Activated CD8-positive, alpha-beta memory T cell treated with anti-CD3 and anti-CD28 coated beads for 4 hours (primary cell): ENCODE data around the gene ARHGAP26.
"Not testable (repeated sequence)": the region's sequence is repeated elsewhere in the genome, so short reads cannot be mapped to it uniquely, and the experiment has no call there.

Experiments used
- DNase-seq, 2 donors: peaks; one replicate each; pipeline ENCODE4 v3.0.0-alpha.2; 2020; ENCODE audit warnings: low read depth in 2 of 2

ARHGAP26 gene

DNA sequence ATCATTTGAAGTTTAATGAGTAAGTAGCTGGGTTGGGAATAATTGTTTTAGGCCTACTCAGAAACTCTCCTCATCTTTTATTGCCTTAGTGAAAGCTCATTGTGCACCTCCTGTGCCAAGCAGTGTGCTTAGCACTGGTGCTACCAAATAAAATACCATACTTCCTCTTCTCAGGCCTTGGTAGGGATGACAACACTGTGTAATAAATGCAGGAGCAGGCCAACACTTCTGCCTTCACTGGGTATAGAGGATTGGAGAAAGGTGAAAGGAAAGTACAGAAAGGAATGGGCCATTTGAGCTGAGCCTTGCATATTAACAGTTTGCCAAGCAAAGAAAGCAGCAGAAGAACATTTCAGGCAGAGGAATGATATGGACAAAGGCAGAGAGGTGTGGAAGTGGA is 347.6 kb downstream of the ARHGAP26 start:
- no peak for DNase-seq

GRCh38 chr5:143118222-143118621 is 348.0 kb downstream of the ARHGAP26 start:
- no peak for DNase-seq

- DNase-seq: not testable (repeated sequence)
Observed at GRCh38 chr5:143118818-143119217, 348.6 kb downstream of the ARHGAP26 start.

GRCh38 chr5:143119291-143119769 is 349.2 kb downstream of the ARHGAP26 start:
- no peak for DNase-seq

DNA sequence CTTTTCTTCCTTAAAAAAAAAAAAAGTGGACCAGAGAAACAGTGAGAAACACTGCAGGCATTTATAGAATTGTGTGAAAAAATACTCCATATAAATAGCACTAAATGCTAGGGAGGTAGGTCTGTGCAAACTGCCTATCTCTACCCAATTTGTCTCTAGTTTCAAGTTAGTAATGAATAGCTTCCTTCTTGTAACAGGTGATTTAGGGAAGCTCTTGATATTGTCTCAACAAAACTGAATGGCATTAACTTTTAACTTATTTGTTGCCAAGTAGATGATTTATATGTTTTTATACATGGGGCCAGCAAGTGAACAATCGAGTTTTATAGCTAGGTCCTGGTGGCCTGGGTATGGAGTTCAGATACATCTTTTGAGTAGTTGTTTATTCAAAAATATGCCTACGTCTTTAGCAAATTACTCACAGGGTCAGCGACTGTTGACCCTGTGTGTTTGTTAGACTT is 349.7 kb downstream of the ARHGAP26 start:
- DNase-seq: no peak

DNA sequence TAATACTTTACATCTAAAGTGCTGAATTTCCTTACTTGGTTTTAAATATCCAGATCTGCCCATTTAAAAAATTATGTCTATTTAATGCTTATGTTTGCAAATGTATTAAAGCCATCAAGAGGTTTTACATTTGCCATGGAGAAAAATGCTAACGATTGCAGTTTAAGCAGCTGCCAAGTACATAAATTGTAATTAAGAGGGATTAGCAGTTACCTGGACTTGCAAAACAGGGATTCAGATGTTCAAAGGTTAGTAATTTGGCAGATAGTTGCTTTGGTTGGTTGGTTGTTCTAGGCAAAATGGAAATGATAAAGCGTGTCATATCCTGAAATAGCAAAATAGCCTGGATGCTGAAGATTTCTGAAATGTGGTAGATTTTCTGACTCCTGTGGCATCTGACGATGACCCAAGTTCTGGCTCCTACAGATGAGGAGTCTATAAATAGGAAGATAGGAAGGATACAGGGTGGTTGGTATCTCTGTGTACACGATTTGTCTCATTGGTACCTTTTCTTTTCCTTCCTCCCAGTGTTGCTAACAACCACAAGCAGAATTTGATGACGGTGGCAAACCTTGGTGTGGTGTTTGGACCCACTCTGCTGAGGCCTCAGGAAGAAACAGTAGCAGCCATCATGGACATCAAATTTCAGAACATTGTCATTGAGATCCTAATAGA is 350.4 kb downstream of the ARHGAP26 start:
- no peak for DNase-seq

GRCh38 chr5:143121135-143121475 is 350.9 kb downstream of the ARHGAP26 start:
- no peak for DNase-seq

GRCh38 chr5:143124593-143124992 is 354.4 kb downstream of the ARHGAP26 start:
- no peak for DNase-seq

DNA sequence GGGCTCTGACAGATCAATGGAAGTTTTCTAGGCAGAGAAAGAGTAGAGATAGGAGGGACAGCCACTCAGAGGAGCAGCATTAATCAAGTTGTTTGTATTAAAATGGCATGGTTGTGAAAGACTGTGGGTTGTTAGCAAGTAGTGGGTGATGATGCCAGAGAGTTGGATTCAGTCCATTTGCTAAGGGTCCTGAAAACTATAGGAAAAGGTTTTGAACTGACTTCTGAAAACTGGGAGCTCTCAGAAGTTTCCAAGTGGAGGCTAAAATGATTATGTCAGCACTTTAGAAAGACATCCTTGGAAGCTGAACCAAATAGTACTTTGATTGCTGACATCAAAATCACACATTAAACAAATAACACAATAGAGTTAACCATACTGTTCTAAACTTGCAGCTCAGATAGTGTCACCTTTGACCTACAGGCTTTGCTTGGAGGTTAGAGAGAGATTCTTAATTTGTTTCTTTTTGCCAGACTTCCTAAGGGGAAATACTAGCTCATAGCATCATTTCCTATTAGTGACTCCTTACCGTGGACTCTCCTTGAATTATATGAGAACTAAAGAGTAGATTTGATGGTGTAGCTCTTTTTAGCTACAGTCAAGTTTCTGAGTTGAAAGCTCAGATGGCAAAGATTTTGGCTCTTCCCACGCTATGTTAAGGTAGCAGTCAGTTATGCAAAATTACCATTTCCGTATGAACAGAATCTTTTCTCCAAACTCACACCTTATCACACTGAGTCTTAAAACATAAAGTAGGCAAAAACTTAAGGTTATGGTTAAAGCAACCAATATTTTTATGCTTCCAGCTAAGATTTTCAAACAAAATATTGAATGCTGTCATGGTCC is 356.2 kb downstream of the ARHGAP26 start:
- DNase-seq: no peak

GRCh38 chr5:143128412-143129071 is 358.4 kb downstream of the ARHGAP26 start:
- DNase-seq: no peak

- DNase-seq: no peak
Observed at GRCh38 chr5:143129203-143129602, 359.0 kb downstream of the ARHGAP26 start.

DNA sequence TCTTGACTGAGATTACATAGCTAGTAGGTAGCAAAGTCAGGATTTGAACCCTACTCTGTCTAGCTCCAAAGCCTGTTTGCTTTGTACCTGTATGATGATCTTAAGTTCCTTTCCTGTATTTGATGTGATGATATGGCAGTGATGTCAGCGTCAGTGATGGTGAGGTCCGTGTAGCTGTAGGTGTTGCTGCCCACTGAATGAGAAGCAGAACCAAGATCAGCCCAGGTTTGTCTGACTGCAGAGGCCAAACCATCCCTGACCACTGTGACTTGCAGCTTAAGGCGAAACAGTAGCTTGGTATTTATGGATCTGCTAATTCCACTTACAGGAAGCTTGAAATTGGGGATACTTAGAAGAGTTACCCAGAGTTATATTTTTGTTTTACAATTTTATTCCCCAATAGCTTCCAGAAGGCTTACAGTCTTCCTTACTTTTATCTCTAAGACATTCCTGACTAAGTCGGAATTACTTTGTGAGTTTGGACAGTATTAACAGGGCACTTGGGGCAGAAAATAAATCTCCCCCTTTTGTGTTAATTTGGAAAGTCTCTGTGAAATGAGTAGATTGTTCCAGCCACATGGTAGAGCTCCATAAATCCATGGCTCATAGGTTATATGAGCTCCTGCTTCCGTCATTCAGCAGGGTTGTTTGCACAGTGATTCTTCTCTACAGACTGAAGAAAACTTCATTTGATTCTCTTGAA is 359.9 kb downstream of the ARHGAP26 start:
- no peak for DNase-seq

GRCh38 chr5:143130613-143131305 is 360.6 kb downstream of the ARHGAP26 start:
- no peak for DNase-seq

DNA sequence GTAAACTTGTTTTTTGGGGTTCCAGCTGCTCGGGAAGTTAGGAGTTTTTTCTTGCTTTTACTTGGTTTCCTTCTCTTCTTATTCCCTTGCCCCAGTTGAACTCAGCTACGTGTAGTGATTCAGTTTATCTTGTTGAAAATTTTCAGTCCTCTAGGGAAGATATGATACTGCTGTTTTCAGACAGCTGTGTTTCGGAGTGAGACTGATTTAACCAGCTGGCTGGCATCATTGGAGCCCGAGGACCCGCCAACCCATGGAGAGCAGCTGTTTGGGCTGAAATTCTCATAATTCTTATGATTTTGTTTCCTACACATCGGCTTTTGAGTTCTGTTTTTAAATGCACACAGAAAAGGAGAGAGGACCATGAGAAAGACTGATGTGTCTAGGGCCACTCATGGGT is 361.8 kb downstream of the ARHGAP26 start:
- no peak for DNase-seq

GRCh38 chr5:143132739-143133138 is 362.6 kb downstream of the ARHGAP26 start:
- DNase-seq: no peak

DNA sequence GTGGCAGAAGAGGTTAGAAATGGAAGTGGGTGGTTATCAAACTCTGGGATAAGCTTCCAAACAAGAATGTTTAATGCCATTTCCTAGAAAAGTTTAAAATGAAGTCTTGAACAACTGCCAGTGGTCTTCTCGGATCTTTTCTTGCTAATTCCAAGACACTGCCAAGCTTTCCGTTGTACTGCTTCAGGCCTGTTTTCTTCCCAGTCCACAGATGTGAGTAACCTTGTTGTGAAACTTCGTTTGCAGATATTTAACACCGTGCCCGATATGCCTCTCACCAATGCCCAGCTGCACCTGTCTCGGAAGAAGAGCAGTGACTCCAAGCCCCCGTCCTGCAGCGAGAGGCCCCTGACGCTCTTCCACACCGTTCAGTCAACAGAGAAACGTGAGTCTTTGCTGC is 363.5 kb downstream of the ARHGAP26 start:
- no peak for DNase-seq

DNA sequence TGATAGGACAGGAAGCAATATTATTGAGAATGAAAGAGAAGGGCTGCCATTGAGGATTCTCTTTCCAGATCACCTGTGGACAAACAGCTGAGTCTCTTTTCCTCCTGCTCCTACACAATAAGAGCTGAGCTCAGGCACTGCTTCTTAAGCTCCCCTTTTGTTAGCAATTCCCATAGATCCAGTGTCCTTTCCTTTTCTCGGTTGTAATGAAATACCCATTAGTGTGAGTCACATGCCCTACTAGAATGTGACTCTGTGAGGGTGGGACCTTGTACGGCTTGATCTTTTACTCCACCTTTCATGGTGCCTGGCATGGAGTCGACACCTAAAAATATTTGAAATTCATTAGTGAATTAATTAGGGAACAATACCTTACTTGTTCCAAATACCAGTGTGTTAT is 364.1 kb downstream of the ARHGAP26 start:
- DNase-seq: no peak

DNA sequence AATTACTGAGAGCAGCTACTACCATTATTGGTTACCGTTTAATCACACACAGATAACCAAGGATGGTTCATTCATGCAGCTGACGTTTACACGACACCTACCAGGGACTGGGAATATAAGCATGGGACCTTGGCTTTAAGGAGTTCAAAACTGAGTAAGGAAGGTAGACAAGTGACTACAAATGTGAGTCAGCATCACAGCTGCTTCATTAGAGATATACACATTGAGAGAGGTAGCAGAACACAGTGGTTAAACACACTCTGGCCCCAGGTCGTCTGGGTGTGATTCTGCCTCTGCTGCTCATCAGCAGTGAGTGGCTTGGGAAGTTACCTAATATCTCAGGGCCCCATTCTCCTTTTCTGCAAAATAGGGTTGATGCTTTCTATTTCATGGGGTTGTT is 364.7 kb downstream of the ARHGAP26 start:
- DNase-seq: no peak

DNA sequence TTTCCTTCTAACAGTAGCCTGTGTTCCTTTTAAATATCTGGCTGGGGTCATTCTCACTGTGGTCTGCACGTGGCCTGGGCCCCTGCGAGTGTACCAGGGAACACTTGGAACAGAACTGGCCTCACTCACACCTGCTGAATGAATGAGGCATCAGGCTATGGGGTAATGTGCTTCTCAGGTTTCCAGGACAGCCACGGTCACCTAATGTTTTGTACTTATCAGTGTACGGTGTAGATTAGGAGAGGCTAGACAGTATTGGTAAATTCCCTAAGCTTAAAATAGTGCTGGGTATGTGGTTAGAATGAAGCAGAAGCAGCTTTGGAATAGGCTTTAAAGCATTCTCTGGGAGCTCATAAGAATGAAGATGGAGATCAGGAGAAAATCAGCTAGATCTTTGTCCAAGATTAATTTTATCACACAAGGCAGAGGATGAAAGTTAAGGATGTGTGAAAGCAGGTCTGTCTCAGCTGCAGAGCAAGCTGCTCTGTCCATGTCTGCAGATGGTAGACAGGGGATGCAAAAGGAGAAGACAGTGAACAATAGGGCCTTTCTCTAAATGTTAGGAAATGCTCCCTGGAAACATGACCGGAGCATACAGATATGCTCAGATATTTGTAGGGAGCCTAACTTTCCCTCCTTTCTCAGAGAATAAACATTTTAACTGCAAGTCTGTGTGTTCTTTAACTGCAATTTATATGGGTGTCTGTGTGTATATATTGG is 365.8 kb downstream of the ARHGAP26 start:
- DNase-seq: no peak

DNA sequence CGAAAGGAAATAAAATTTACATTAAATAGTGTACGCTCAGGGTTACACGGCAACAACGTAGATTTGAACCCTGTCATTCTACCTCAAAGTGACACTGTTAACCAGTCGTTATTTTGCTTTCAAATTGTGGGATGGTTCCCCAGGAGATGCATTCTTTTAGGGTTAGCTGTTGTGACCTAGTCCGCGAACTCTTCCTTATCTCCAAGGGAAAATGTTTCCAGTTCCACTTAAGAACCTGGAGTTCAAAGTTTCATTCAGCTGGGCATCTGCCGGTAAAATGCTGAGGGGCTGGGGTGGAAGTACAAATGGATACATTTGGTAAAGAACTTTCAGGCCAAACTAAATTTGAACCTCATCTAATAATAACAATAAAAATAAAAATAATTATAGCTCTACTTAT is 368.7 kb downstream of the ARHGAP26 start:
- DNase-seq: no peak

GRCh38 chr5:143139585-143139984 is 369.4 kb downstream of the ARHGAP26 start:
- no peak for DNase-seq
